Smooth muscle cell (in vitro differentiated cells): ENCODE measurements around the gene TAPT1. TPM values are rescaled to one million over a fixed set of nuclear protein-coding genes. Genes with fewer than 3 reads are reported as not detected.

ENCODE experiments used
- DNase-seq: peaks from one replicate; lab custom pipeline; 2025; ENCODE audit not compliant: unreplicated experiment; lab: John Stamatoyannopoulos, UW
- H2AFZ ChIP-seq: fragments of 200-600 bp; sonication (generic); 2 replicates; pipeline ENCODE4 v1.6.0; 2016; ENCODE audit warnings: antibody characterized with exemption, low read depth, mild to moderate bottlenecking
- H3F3A ChIP-seq: fragments of 200-600 bp; sonication (generic); 2 replicates; pipeline ENCODE4 v1.6.0; 2017; ENCODE audit warnings: antibody characterized with exemption, low read depth
- H3K27ac ChIP-seq: fragments of 200-600 bp; sonication (generic); 2 replicates; pipeline ENCODE4 v1.5.1; 2016; ENCODE audit warnings: low read depth, mild to moderate bottlenecking
- H3K27me3 ChIP-seq: fragments of 200-600 bp; sonication (generic); 2 replicates; pipeline ENCODE4 v1.6.1; 2016; ENCODE audit warnings: low read depth, mild to moderate bottlenecking
- H3K36me3 ChIP-seq: fragments of 200-600 bp; sonication (generic); 2 replicates; pipeline ENCODE4 v1.5.1; 2016; ENCODE audit warnings: low read depth
- H3K4me1 ChIP-seq: fragments of 200-600 bp; sonication (generic); 2 replicates; pipeline ENCODE4 v1.5.1; 2016; ENCODE audit warnings: low read depth
- H3K4me2 ChIP-seq: fragments of 200-600 bp; sonication (generic); 2 replicates; pipeline ENCODE4 v1.6.0; 2016; ENCODE audit warnings: mild to moderate bottlenecking
- H3K4me3 ChIP-seq: fragments of 200-600 bp; sonication (generic); 2 replicates; pipeline ENCODE4 v1.5.1; 2016; ENCODE audit warnings: mild to moderate bottlenecking
- H3K79me2 ChIP-seq: fragments of 200-600 bp; sonication (generic); 2 replicates; pipeline ENCODE4 v1.6.0; 2016; ENCODE audit warnings: low read depth, mild to moderate bottlenecking
- H3K9ac ChIP-seq: fragments of 200-600 bp; sonication (generic); 2 replicates; pipeline ENCODE4 v1.6.0; 2016; ENCODE audit warnings: low read depth
- H3K9me3 ChIP-seq: fragments of 200-600 bp; sonication (generic); replicated peaks from 2 replicates; pipeline ENCODE4 v1.5.1; 2016; ENCODE audit warnings: low read depth
- H4K20me1 ChIP-seq: fragments of 200-600 bp; sonication (generic); 2 replicates; pipeline ENCODE4 v1.6.0; 2016; ENCODE audit warnings: low read depth
- WGBS: methylation state at CpG from one replicate; pipeline ENCODE4 v1.1.7; 2016; ENCODE audit warnings: low lambda C conversion rate; 5-methylcytosine and 5-hydroxymethylcytosine counted together
- polyA plus RNA-seq: library from polyadenylated mRNA; unstranded; fragments of >200 nt; fragmentation: Nextera tagmentation; extraction: Ambion mirVana; gene quantifications from 2 replicates; pipeline ENCODE4 v1.2.1, GENCODE V29; 2016
- total RNA-seq: library from RNA; depleted of rRNA; stranded (reverse); fragments of >200 nt; gene quantifications from 2 replicates; pipeline ENCODE4 v1.2.3, GENCODE V29; 2014
- TF ChIP-seq, protein P1 (sequence below): fragments of 200-600 bp; sonication (generic); IDR thresholded peaks from 2 replicates; pipeline ENCODE4 v1.5.1; 2017; ENCODE audit warnings: borderline replicate concordance, mild to moderate bottlenecking, antibody characterized with exemption; ENCODE audit not compliant: insufficient read depth, poor library complexity, severe bottlenecking

Gene TAPT1
- total and polyA plus RNA-seq, 2 experiments from 2014 or later, result 7.9 to 12.9 TPM

DNA sequence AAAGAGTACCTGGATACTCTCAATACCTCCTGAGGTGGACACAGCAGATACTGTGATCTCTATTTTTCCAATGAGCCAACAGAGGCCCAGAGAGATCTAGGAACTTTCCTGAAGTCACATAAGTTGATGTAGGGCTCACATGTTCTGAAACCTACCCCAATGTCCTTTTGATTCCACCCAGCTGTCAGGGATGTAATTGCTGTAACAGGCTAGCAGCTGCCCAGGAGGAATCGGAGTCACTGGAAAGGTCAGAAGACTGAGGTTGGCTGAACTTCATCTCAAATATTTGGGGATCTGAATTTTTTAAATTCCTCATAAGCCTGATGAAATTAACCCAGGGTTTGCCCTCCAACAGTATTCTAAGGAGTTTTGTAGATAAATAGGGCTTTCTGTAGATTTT lies 90.0 kb downstream of the TAPT1 start:
- no peaks in the 10 kb centered on the region for H4K20me1 ChIP-seq
- H3K4me2 ChIP-seq, result no peak overlapping the region
- H3K9ac ChIP-seq, result no peak overlapping the region
- no peaks in the 10 kb centered on the region for H3K9me3 ChIP-seq
- TF ChIP-seq, protein P1, sequence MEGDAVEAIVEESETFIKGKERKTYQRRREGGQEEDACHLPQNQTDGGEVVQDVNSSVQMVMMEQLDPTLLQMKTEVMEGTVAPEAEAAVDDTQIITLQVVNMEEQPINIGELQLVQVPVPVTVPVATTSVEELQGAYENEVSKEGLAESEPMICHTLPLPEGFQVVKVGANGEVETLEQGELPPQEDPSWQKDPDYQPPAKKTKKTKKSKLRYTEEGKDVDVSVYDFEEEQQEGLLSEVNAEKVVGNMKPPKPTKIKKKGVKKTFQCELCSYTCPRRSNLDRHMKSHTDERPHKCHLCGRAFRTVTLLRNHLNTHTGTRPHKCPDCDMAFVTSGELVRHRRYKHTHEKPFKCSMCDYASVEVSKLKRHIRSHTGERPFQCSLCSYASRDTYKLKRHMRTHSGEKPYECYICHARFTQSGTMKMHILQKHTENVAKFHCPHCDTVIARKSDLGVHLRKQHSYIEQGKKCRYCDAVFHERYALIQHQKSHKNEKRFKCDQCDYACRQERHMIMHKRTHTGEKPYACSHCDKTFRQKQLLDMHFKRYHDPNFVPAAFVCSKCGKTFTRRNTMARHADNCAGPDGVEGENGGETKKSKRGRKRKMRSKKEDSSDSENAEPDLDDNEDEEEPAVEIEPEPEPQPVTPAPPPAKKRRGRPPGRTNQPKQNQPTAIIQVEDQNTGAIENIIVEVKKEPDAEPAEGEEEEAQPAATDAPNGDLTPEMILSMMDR, result no peak
- no peak overlapping the region for H2AFZ ChIP-seq
- no peaks in the 10 kb centered on the region for H3K36me3 ChIP-seq
- H3K27ac ChIP-seq, result no peak overlapping the region
- 50% methylated on average over 1 of the region's 1 CpG for WGBS
- no peaks in the 10 kb centered on the region for H3K27me3 ChIP-seq
- H3F3A ChIP-seq, result no peaks in the 10 kb centered on the region
- H3K79me2 ChIP-seq, result no peaks in the 10 kb centered on the region
- H3K4me1 ChIP-seq, result peaks cover 3% of the 10 kb centered on the region
- no peak for DNase-seq
- H3K4me3 ChIP-seq, result no peak overlapping the region

DNA sequence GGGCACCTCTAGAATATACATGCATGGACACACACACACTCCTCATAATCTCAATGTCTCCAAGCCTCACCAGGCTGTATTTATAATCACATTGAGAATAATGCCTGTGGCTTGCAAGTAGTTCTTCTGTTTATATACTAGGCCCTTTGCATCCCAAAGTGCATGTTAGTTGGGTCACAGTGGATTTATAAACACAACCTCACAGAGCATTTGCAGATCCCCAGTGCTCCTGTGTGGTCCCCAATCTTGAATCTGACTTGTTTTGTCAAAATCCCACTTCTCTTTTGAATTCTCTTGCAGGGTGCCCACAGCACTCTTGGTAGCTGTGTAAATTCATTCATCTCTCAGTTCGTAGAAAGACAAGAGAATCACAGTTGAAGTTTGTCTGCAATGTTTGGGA lies 92.9 kb downstream of the TAPT1 start:
- H3K36me3 ChIP-seq, result no peaks in the 10 kb centered on the region
- TF ChIP-seq, protein P1, result no peak
- no peak overlapping the region for H3K4me2 ChIP-seq
- H4K20me1 ChIP-seq, result no peaks in the 10 kb centered on the region
- no peaks in the 10 kb centered on the region for H3K9me3 ChIP-seq
- H3K4me1 ChIP-seq, result peaks cover 3% of the 10 kb centered on the region
- no peak overlapping the region for H3K27ac ChIP-seq
- no peaks in the 10 kb centered on the region for H3K79me2 ChIP-seq
- no peak for DNase-seq
- H3K4me3 ChIP-seq, result no peak overlapping the region
- no peak overlapping the region for H2AFZ ChIP-seq
- no peak overlapping the region for H3K9ac ChIP-seq
- H3K27me3 ChIP-seq, result no peaks in the 10 kb centered on the region
- no peaks in the 10 kb centered on the region for H3F3A ChIP-seq
- 43% methylated on average over 1 of the region's 1 CpG for WGBS

DNA sequence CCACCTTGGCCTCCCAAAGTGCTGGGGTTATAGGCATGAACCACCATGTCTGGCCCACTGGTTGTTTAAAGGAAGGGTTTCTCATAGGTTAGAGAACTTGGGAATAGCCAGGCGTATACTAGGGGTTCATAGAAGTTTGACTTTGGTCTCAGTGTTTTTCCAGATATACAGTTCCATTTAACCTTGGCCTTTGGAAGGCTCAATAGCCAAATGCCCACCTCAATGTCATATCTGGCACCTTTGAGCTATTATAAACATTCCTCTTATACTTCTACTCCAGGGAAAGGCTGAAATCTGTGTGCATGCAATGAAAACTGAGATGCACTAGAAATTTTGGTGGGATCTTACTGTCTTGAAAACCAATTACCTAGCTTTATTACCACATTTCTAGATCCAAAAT lies 95.0 kb downstream of the TAPT1 start:
- no peak overlapping the region for H3K27ac ChIP-seq
- no peaks in the 10 kb centered on the region for H3K9me3 ChIP-seq
- H2AFZ ChIP-seq, result no peak overlapping the region
- H3K4me3 ChIP-seq, result no peak overlapping the region
- TF ChIP-seq, protein P1, result no peak
- no peak for DNase-seq
- 100% methylated on average over 1 of the region's 1 CpG for WGBS
- H3F3A ChIP-seq, result no peaks in the 10 kb centered on the region
- no peaks in the 10 kb centered on the region for H3K36me3 ChIP-seq
- no peaks in the 10 kb centered on the region for H3K79me2 ChIP-seq
- no peaks in the 10 kb centered on the region for H4K20me1 ChIP-seq
- peaks cover 3% of the 10 kb centered on the region for H3K4me1 ChIP-seq
- no peak overlapping the region for H3K4me2 ChIP-seq
- no peak overlapping the region for H3K9ac ChIP-seq
- H3K27me3 ChIP-seq, result peaks cover 18% of the 10 kb centered on the region

DNA sequence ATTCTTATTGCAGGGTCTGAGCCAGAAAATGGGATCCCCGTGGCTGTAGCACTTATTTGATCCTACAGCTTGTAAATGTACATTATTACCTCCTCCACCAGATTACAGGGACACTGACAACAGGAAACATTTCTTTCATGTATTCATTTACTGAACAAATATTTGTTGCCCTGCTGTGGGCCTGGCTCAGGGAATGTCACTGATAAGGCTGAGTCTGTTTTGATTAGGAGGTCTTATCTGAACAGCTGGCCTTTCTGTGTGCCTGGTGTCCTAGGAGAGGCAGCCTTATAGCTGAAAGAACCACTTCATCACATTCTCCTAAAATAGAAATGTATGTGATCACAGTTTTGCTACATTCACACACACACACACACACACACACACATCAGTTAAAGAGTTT lies 96.9 kb downstream of the TAPT1 start:
- Histone ChIP-seq H3K4me1 (peaks cover 3% of the 10 kb centered on the region), H2AFZ (no peak overlapping the region), H3F3A (no peaks in the 10 kb centered on the region), H3K36me3 (no peaks in the 10 kb centered on the region), H3K79me2 (no peaks in the 10 kb centered on the region), H3K4me2 (no peak overlapping the region), H3K27ac (no peak overlapping the region), H3K9ac (no peak overlapping the region), H3K9me3 (no peaks in the 10 kb centered on the region), H3K4me3 (no peak overlapping the region), H3K27me3 (peaks cover 32% of the 10 kb centered on the region), H4K20me1 (no peaks in the 10 kb centered on the region)
- DNase-seq, result no peak
- TF ChIP-seq, protein P1, result no peak
- 19% methylated on average over 1 of the region's 1 CpG for WGBS
